AG10803 (cell line): Measurements from ENCODE around the gene IVD.
A peak's percentile ranks its signal among the peaks of the same experiment; 100 is the strongest.

Experiments used
- DNase-seq: peaks from one replicate; pipeline ENCODE4 v3.0.0; 2010; ENCODE audit warnings: low read depth
- H3K4me3 ChIP-seq: 2 replicates; pipeline ENCODE4 v1.5.1; 2011; ENCODE audit warnings: mild to moderate bottlenecking, low read length, control low read depth
- CTCF ChIP-seq: conservative IDR thresholded peaks from 2 replicates; pipeline ENCODE4 v1.5.1; 2011; ENCODE audit warnings: mild to moderate bottlenecking, low read length, control low read depth, inconsistent platforms

The IVD gene

GRCh38 chr15:40436116-40436891 is 30.7 kb downstream of the IVD start:
- DNase-seq: no peak
- no peak for TF ChIP-seq CTCF
- peak overlapping the region; percentile 49 for H3K4me3 ChIP-seq

- no peak for DNase-seq
- peak overlapping the region; percentile 49 for H3K4me3 ChIP-seq
- no peak for TF ChIP-seq CTCF
These were observed 31.5 kb downstream of the IVD start for GRCh38 chr15:40436892-40437751.

GRCh38 chr15:40437752-40438687 is 32.4 kb downstream of the IVD start:
- DNase-seq: no peak
- TF ChIP-seq CTCF: no peak
- H3K4me3 ChIP-seq: no peak overlapping the region

GRCh38 chr15:40438712-40439111 is 33.1 kb downstream of the IVD start:
- no peak for DNase-seq
- H3K4me3 ChIP-seq: no peak overlapping the region
- TF ChIP-seq CTCF: no peak

GRCh38 chr15:40439461-40439959 is 33.9 kb downstream of the IVD start:
- no peak for TF ChIP-seq CTCF
- DNase-seq: no peak
- H3K4me3 ChIP-seq: peak overlapping the region; percentile 68

- no peak for TF ChIP-seq CTCF
- peak overlapping the region; percentile 68 for H3K4me3 ChIP-seq
- no peak for DNase-seq
These were observed 34.6 kb downstream of the IVD start for GRCh38 chr15:40439960-40440742.
